ENCODE measurements around the gene TSPAN12. TPM values are rescaled to one million over a fixed set of nuclear protein-coding genes. Genes with fewer than 3 reads are reported as not detected.
"Not testable (repeated sequence)": the region's sequence is repeated elsewhere in the genome, so short reads cannot be mapped to it uniquely, and the experiment has no call there.

Gene TSPAN12
- total RNA-seq: 23.2 and 25.3 TPM in 2 replicates
- long read RNA-seq, transcript TSPAN12-201 (8 exons, 2,798 nt): major isoform, 86 of 118 reads
- long read RNA-seq, transcript TSPAN12-202 (9 exons, 1,495 nt): minor isoform, 7 of 118 reads
- long read RNA-seq, partial matches to known transcripts: 6 of 118 reads
- long read RNA-seq, other reads (novel, unspliced or antisense): 19 of 118 reads

- Mint-ChIP-seq H3K27me3 (no peaks in the 10 kb centered on the region), H3K4me3 (ENCODE audit: low read depth) (peak within 1 kb of the TSS; percentile 91), H3K9me3 (ENCODE audit: low read depth) (no peaks in the 10 kb centered on the region), H3K4me1 (ENCODE audit: low read depth) (peaks cover 17% of the 10 kb centered on the region), H3K27ac (peak within 1 kb of the TSS; percentile 99), H3K36me3 (ENCODE audit: insufficient read depth) (peaks cover 4% of the 10 kb centered on the region)
- DNase-seq (ENCODE audit: low spot score, unreplicated experiment): peak; percentile 82
- TF ChIP-seq CTCF (IDR thresholded peaks at IDR 0.05; ENCODE audit: unreplicated experiment): peak; percentile 72
These were observed at the start of gene TSPAN12 for GRCh38 chr7:120857588-120858573. Gene TSPAN12, minus strand, starts transcription at chr7:120858144. Its CDS starts 1,381 bp downstream, at chr7:120856763.

DNA sequence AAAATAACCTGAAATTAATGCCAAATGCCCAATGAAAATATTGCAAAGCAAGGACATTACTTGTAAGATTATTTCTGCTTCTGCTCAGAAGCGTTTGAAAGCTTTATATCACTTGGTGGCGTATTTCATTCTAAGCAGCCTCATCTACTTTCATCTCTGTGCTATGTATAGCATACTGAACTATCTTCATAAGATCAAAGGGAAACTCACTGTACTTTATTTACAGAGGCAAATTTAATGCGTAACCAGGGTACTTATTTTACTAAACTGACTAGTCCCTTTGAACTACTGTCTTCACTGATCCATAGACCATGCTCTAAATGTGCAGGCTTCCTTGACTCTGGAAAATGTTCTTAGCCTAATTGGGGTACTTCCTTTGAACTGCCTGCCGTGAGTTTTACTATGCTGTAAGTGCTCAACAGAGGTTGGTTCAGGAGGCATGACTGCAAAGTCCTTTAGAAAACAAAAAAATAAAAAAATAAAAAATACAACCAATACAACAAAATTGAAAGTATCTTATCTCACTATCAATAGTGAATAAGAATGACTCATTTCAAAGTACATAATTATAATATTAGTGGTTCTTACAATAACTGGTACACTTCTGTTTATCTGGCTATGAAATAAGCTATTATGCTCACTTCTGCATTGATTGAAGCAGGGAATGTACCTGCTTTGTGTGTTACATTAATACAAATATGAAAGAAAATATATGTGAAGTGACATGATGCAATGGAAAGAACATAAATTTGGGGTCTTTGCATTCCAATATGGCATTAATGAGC, 41.0 kb upstream of the TSPAN12 start:
- no peak for DNase-seq (ENCODE audit: low spot score, unreplicated experiment)
- Mint-ChIP-seq H3K4me1 (ENCODE audit: low read depth) (no peaks in the 10 kb centered on the region), H3K4me3 (ENCODE audit: low read depth) (no peak overlapping the region), H3K27me3 (no peaks in the 10 kb centered on the region), H3K9me3 (ENCODE audit: low read depth) (peaks cover 24% of the 10 kb centered on the region), H3K27ac (no peak overlapping the region), H3K36me3 (ENCODE audit: insufficient read depth) (peaks cover 6% of the 10 kb centered on the region)
- no peak for TF ChIP-seq CTCF (IDR thresholded peaks at IDR 0.05; ENCODE audit: unreplicated experiment)

DNA sequence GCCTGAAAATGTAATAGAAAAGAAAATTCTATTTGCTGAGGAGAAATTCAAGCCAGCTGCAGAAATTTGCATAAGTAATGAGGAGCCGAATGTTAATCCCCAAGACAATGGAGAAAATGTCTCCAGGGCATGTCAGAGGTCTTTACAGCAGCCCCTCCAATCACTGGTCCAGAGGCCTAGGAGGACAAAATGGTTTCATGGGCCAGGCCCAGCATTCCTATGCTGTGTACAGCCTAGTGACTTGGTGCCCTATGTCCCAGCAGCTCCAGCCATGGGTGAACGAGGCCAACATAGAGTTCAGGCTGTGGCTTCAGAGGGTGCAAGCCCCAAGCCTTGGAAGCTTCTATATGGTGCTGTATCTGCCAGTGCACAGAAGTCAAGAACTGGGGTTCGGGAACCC, 37.3 kb upstream of the TSPAN12 start:
- H3K4me1 Mint-ChIP-seq (ENCODE audit: low read depth); H3K4me3 Mint-ChIP-seq (ENCODE audit: low read depth); H3K27me3 Mint-ChIP-seq; H3K36me3 Mint-ChIP-seq (ENCODE audit: insufficient read depth); DNase-seq (ENCODE audit: low spot score, unreplicated experiment); H3K27ac Mint-ChIP-seq: not testable (repeated sequence)
- H3K9me3 Mint-ChIP-seq (ENCODE audit: low read depth): peaks cover 28% of the 10 kb centered on the region

DNA sequence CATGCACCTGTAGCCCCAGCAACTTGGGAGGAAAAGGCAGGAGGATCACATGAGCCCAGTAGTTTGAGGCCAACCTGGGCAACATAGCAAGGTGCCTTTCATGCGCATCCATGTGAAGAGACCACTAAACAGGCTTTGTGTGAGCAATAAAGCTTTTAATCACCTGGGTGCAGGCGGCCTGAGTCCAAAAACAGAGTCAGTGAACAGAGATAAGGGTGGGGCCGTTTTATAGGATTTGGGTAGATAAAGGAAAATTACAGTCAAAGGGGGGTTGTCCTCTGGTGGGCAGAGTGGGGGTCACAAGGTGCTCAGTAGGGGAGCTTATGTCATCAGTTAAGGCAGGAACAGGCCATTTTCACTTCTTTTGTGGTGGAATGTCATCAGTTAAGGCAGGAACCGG, 27.7 kb upstream of the TSPAN12 start:
- H3K27me3 Mint-ChIP-seq; H3K4me1 Mint-ChIP-seq (ENCODE audit: low read depth); H3K36me3 Mint-ChIP-seq (ENCODE audit: insufficient read depth); H3K4me3 Mint-ChIP-seq (ENCODE audit: low read depth); H3K27ac Mint-ChIP-seq; DNase-seq (ENCODE audit: low spot score, unreplicated experiment): not testable (repeated sequence)
- peaks cover 13% of the 10 kb centered on the region for H3K9me3 Mint-ChIP-seq (ENCODE audit: low read depth)

DNA sequence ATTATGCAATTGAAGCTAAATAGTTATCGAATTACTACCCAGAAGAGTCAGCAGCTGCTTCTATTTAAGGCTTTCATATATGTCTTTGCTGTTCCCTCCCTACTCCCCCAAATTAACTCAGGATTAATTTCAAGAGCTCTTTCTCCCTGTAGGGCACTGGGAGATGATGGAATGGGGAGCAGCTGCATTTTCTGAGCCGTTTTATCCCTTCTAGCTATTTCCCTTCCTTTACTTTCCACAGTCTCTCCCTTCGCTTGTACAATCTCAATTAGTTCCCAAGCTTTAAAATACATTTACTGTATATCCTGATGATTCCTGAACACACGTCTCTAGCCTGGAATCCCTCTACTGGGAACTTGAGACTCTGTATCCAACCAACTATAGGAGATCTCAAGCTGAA, 19.8 kb upstream of the TSPAN12 start:
- Mint-ChIP-seq H3K4me1 (ENCODE audit: low read depth) (peaks cover 21% of the 10 kb centered on the region), H3K9me3 (ENCODE audit: low read depth) (no peaks in the 10 kb centered on the region), H3K36me3 (ENCODE audit: insufficient read depth) (no peaks in the 10 kb centered on the region), H3K4me3 (ENCODE audit: low read depth) (no peak overlapping the region), H3K27me3 (no peaks in the 10 kb centered on the region), H3K27ac (no peak overlapping the region)
- TF ChIP-seq CTCF (IDR thresholded peaks at IDR 0.05; ENCODE audit: unreplicated experiment): no peak
- no peak for DNase-seq (ENCODE audit: low spot score, unreplicated experiment)

- no peak overlapping the region for H3K4me3 Mint-ChIP-seq (ENCODE audit: low read depth)
- no peaks in the 10 kb centered on the region for H3K36me3 Mint-ChIP-seq (ENCODE audit: insufficient read depth)
- no peak for TF ChIP-seq CTCF (IDR thresholded peaks at IDR 0.05; ENCODE audit: unreplicated experiment)
- no peaks in the 10 kb centered on the region for H3K27me3 Mint-ChIP-seq
- H3K27ac Mint-ChIP-seq: peak overlapping the region; percentile 83
- DNase-seq (ENCODE audit: low spot score, unreplicated experiment): no peak
- peaks cover 21% of the 10 kb centered on the region for H3K4me1 Mint-ChIP-seq (ENCODE audit: low read depth)
- no peaks in the 10 kb centered on the region for H3K9me3 Mint-ChIP-seq (ENCODE audit: low read depth)
These were observed 19.0 kb upstream of the TSPAN12 start for GRCh38 chr7:120876922-120877321.
